HG03342 (cell line): Measurements from ENCODE around the gene CEACAM1.
A peak's percentile ranks its signal among the peaks of the same experiment; 100 is the strongest.
"Not testable (repeated sequence)": the region's sequence is repeated elsewhere in the genome, so short reads cannot be mapped to it uniquely, and the experiment has no call there.

Source experiments
- ATAC-seq: cut with Tn5 transposase; IDR thresholded peaks from one replicate; pipeline ENCODE4 v1.9.1; 2021; ENCODE audit warnings: mild to moderate bottlenecking, moderate library complexity; ENCODE audit not compliant: unreplicated experiment

Gene CEACAM1

GRCh38 chr19:42477933-42478332 lies 50.3 kb downstream of the CEACAM1 start:
- ATAC-seq, result no peak

GRCh38 chr19:42477117-42477516 lies 51.2 kb downstream of the CEACAM1 start:
- no peak for ATAC-seq

GRCh38 chr19:42475366-42475765 lies 52.9 kb downstream of the CEACAM1 start:
- no peak for ATAC-seq

DNA sequence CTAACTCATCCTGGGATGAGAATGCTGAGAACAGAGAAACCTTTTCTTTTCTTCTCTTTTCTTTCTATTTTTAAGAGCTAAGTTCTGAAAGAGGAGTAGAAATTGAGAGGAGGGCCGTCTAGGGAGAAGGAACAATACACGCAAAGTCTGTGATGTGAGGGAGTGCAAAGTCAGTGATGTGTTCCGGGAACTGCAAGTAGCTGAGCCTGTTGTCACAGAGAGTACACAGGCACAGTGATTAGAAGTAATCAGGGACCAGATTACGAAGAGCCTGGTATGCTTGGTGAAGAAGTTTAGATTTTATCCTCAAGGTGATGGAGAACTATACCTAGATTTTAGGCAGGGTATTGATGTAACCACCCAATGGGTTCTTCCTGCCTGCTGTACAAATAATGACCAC lies 53.5 kb downstream of the CEACAM1 start:
- no peak for ATAC-seq

- ATAC-seq, result no peak
Observed at GRCh38 chr19:42473686-42474085, 54.6 kb downstream of the CEACAM1 start.

DNA sequence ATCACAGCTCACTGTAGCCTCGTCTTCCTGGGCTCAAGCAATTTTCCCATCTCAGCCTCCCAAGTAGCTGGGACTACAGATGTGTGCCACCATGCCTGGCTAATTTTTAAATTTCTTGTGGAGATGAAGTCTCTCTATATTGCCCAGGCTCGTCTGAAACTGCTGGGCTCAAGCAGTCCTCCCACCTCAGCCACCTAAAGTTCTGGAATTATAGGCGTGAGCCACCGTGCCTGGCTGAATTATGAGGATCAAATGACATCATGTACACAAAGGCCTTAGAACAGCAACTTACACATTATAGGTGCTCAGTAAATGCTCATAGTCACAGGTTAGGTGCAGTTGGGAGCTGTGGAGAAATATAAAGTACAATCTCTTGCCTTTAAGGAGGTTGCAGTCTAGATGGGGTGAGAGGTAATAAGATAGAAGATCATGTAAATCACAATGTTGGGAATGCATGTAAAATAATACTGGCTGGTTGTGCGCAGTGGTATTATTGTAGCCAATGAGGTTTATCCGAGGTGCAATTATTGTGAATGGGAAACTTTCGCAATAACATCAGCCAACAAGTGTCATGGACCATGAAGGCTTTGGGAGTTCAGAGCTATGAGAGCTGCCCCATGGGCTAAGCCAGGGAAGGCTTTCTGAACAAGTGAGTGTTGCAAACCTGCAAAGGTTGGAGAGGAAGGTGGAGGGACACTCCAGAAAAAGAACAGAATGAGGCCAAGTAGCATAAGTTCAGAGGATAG lies 55.7 kb downstream of the CEACAM1 start:
- ATAC-seq, result no peak

DNA sequence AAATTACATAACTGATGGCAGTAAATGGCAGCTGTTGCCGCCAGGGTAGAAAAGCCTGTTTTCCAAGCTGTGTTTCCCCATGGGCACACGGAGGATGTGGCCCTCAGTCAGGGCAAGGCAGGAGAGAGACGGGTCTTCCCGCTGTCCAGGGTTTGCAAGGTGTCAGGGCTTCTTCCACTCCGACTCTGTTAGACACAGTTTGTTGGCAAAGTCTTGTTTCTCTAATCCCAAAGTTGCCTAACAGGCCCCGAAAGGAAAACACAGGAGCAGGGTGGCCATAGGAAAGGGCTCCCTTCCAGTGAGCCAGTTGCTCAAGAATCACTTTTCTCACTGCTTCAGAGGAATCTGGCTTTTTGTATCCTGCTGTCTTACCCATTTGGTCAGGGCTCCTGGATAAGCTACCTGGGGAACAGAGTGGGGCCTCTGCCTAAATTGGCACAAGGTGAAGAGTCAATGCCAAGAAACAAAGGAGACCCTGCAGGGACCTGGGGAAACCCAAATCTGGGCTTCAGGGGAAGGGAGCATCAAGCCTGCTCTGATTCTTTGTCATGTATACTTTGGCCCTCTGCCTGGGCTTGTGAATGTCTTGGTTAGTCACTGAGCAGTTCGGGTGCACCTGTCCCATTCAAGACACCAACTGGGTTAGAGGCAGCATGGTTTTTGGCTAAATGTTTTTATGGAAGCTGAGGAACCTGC lies 56.6 kb downstream of the CEACAM1 start:
- no peak for ATAC-seq

DNA sequence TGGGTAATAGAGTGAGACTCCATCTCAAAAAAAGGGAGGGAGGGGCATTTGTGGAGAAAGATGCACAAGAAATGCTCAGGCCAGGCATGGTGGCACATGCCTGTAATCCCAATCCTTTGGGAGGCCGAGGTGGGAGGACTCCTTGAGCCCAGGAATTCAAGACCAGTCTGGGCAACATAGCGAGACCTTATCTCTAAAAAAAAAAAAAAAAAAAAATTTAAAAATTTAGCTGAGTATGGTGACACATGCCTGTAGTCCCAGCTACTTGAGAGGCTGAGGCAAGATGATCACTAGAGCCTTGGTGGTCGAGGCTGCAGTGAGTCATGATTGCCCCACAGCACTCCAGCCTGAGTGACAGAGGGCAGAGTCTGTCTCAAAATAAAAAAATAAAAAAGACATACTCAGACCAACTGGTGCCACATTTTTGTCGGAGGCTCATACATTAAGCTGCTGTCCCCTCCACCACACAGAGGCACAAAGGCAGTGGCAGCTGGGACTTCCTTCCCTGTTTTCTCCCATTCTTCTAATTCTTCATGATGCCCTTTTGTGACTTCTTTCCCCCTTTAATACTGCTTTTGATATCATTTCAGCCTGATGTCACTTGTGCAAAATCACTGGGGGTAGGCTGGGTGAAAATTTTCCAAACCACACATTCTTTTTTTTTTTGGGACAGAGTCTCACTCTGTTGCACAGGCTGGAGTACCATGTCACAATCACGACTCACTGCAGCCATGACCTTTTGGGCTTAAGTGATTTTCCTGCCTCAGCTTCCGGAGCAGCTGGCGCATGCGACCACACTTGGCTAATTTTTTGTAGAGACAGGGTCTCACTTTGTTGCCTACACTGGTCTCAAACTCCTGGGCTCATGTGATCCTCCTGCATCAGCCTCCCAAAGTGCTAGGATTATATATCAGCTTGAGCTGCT lies 58.7 kb downstream of the CEACAM1 start:
- ATAC-seq, result no peak

DNA sequence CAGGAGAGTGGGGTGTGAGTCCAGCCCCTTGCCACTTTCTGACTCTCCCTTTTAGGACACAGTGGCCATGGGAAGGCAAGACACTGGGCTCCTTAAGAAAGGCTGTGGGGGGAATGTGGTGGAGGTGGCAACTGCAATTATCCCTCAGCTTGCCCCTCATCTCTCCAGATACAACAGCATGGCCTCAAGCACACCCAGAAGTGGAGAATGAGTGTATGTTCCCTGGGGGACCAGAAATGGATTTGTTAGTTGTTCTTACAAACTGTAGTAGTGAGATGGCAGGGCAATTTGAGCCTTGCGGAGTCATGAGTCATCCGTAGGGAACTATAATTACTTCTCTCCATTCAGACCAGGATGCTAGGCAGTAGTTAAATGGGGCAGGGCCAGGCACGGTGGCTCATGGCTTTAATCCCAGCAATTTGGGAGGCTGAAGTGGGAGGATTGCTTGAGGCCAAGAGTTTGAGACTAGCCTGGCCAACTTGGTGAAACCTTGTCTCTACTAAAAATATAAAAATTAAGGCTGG lies 59.9 kb downstream of the CEACAM1 start:
- ATAC-seq, result no peak

DNA sequence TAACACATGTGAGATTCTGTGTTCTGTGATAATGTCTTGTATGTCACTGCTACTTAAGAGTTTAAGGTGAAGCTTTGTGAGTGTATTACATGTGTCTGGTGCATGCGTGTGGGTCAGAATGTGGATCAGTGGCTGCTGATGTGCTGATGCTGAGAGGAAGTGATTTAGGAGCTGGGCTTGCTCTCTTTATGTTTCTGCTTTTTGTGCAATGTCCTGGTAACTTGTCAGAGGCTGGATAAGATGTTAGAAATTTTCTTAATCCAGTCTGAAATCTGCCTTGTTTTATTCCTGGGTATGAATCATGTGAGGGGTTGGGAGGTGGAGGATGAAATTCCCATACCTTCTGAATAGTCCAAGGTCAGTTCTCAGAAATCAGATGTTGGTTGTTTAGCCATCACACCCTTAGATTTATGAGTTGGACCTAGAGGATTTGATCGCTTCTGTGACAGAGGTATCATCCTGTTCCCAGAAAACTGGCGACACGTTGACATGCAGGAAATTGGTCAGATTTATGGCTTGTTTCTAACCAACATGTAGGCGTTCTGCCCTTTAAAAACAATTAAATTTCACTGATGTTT lies 61.0 kb downstream of the CEACAM1 start:
- no peak for ATAC-seq

DNA sequence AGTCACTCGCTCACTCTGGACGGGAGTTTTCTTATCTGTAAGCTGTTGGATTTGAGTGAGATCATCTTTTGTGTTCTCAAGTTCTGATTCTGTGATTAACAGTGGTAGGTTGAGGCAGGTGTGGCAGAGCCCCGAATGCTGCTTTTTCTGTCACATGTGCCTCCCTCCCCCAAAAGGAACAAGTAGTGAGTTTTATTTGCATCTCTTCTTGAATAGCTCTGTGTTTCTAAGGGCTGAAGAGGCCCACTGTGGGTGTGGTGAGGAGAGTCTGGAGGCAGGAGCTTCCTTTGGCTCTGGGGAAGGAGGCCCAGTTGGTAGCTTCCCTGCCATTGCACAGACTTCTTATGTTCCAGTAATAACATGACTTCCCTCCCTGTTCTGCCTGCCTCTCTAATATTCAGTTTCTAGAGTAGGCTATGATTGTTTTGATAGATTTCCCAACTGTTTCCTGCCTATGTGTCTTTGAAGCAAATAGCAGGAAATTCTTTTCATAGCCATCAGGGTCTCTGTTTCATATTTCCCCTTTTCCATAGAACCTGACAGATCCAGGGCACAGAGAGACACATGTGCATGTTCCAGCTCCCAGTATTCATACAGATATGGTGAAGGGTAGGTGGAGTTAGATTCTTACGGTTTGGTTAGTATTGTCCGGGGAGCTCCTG lies 61.6 kb downstream of the CEACAM1 start:
- no peak for ATAC-seq

GRCh38 chr19:42465827-42466280 lies 62.4 kb downstream of the CEACAM1 start:
- ATAC-seq, result peak; percentile 80

DNA sequence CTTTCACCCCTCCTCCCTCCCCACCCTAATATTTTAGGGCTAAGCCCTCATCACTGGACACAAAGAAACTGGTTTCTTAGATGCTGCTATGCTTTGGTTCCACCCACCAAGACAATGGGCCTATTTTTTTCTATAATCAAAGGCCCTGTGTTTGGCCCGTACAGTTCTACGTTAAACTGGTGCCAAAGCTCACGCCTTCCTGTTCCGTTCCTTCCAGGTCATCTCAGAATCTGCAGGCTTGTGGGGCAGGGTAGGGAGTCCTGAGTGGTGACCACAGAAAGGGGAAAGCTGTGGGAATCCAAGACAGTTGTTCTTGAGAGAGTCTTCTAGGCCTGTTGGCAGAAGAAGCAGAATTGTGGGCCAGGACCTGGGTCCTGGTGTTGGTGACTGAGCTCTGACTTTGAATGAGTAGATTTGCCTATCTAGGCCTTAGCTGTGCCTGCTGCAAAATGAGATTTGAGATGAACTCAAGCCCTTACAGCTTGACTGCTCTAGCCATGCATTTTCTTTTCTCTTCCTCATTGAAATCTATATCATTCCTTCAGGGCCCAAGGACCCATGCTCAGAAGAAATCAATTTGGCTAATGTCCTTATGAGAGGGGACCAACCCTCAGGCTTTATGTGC lies 66.5 kb downstream of the CEACAM1 start:
- no peak for ATAC-seq

DNA sequence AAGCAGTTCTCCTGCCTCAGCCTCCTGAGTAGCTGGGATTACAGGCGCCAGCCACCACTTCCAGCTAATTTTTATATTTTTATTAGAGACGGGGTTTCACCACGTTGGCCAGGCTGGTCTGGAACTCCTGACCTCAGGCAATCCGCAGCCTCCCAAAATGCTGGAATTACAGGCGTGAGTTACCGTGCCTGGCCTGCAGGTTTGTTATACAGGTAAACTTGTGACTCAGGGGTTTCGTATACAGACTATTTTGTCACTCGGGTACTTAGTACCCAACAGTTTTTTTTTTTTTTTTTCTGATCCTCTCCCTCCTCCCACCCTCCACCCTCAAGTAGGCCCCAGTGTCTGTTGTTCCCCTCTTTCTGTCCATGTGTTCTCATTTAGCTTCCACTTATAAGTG lies 67.0 kb downstream of the CEACAM1 start:
- not testable (repeated sequence) for ATAC-seq

DNA sequence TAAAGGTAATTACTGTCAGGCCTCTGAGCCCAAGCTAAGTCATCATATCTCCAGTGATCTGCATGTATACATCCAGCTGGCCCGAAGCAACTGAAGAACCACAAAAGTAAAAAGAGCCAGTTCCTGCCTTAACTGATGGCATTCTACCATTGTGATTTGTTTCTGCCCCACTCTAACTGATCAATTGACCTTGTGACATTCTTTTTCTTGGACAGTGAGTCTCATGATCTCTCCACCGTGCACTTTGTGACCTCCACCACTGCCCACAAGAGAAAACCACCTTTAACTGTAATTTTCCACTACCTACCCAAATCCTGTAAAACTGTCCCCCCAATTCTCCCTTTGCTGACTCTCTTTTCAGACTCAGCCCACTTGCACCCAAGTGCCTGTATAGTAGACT lies 68.4 kb downstream of the CEACAM1 start:
- no peak for ATAC-seq
